RWPE1 (cell line): ENCODE measurements around the gene C3orf33.

Source experiments
- CTCF ChIA-PET: fragments of 350-600 bp; sonication (Branson Sonifier 250); formaldehyde crosslinking; extraction: SDS; loops from one replicate; lab custom pipeline; 2021; lab: Yijun Ruan, JAX
- POLR2A ChIA-PET: fragments of 400-600 bp; formaldehyde crosslinking; extraction: SDS; loops from one replicate; lab custom pipeline; 2020; ENCODE audit warnings: antibody characterized with exemption; ENCODE audit not compliant: low non-redundant PET; lab: Yijun Ruan, JAX
- DNase-seq: peaks from one replicate; pipeline ENCODE4 v3.0.0; 2012; ENCODE audit warnings: low spot score
- H3K27ac ChIP-seq: fragments of 450-650 bp; 2 replicates; pipeline ENCODE4 v1.5.1; 2017
- TF ChIP-seq, protein P1 (sequence below): fragments of 450-650 bp; conservative IDR thresholded peaks from 2 replicates; pipeline ENCODE4 v1.5.1; 2017; ENCODE audit warnings: low read depth, mild to moderate bottlenecking

C3orf33 gene

DNA sequence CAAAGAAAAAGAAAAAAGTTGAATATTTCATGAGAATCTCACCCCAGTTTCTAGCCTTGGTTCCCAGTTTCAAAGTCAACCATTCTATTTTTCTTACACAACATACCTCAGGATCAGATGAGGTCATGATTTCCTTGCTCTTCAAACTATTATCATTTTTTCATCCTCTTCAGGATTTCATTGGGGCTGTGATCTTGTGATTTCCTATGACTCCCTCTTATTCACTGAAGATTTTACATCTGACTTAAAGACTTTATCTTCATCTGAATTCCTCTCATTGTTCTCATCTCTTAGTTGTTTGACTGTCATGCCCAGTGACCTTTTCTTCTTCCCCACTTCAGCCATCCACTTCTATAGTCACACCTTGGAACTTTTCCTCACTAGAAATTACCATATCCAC, 3.1 kb upstream of the C3orf33 start:
- POLR2A ChIA-PET: no interaction called here

DNA sequence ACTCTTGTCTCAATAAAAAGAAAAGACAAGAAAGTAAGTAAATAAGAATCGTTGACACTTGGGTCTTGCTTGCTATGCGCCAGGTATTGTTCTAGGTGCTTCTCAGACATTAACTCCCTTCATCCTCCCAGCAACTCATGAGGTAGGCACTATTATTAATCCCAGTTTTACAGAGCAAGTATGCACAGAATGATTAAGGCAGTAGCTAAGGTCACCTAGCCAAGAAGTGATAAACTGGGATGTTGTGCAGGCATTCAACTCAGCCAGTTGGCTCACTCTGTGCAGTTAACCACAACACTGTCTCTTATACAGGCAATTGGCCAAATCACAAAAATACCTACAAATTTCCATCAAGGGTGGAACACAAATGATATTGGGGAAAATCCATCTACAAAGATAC, 1.7 kb upstream of the C3orf33 start:
- ChIA-PET CTCF (no interaction called here), POLR2A (no interaction called here)
- H3K27ac ChIP-seq: no peak overlapping the region
- TF ChIP-seq, protein P1, sequence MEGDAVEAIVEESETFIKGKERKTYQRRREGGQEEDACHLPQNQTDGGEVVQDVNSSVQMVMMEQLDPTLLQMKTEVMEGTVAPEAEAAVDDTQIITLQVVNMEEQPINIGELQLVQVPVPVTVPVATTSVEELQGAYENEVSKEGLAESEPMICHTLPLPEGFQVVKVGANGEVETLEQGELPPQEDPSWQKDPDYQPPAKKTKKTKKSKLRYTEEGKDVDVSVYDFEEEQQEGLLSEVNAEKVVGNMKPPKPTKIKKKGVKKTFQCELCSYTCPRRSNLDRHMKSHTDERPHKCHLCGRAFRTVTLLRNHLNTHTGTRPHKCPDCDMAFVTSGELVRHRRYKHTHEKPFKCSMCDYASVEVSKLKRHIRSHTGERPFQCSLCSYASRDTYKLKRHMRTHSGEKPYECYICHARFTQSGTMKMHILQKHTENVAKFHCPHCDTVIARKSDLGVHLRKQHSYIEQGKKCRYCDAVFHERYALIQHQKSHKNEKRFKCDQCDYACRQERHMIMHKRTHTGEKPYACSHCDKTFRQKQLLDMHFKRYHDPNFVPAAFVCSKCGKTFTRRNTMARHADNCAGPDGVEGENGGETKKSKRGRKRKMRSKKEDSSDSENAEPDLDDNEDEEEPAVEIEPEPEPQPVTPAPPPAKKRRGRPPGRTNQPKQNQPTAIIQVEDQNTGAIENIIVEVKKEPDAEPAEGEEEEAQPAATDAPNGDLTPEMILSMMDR: no peak
- DNase-seq: no peak

More for the DNA sequence above, 3.1 kb upstream of the C3orf33 start:
- CTCF ChIA-PET: no interaction called here
- no peak for DNase-seq
- TF ChIP-seq, protein P1: no peak
- no peak overlapping the region for H3K27ac ChIP-seq

DNA sequence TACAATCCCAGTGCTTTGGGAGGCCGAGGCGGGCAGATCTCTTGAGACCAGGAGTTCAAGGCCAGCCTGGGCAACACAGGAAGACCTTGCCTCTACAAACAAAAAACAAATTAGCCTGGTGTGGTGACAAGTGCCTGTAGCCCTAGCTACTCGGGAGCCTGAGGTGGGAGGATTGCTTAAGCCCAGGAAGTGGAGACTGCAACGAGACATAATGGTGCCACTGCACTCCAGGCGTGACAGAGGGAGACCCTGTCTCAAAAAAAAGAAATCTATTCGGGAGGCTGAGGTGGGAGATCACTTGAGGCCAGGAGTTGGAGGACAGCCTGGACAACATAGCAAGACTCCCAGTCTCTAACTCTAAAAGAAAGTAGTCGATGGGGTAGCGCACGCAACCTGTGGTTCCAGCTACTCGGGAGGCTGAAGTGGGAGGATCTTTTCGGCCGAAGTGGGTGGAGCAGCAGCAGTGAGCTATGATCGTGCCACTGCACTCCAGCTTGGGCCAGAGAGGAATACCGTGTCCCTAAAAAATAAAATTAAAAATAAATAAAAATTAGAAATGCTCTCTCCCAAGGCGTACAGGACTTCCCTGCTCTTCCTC, 775 bp downstream of the C3orf33 start:
- CTCF ChIA-PET: interaction anchor here (0.6 to 1.7 kb wide), 7 partner anchors 9 to 50 kb away, joined by 3 to 5 read pairs (median 3); no protein-coding TSS in a partner anchor
- POLR2A ChIA-PET: interaction anchor here (0.6 to 0.8 kb wide), 3 partner anchors 18 to 66 kb away, joined by 3 to 7 read pairs (median 4); partner anchors contain the start of gene GMPS
- TF ChIP-seq, protein P1: no peak
- H3K27ac ChIP-seq: peak overlapping the region; percentile 36; the same call in 1 of the 2 replicates
- no peak for DNase-seq

DNA sequence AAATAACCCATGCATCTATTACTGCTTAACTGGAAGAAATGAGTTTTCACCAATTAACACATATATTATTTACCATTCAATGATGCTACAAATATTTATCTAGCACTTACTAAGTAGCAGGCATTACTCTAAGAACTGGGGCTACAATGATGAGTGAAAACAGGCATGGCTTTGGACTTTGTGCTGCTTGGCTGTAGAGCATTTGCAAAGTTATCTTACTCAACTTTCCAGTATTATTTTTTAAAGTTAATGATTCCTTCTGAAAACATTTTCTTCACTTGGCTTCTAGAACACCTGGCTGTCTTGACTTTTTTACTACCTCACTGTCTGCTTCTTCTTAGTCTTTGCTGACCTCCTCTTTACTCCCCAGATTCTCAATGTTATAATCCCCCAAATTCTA, 1.8 kb downstream of the C3orf33 start:
- CTCF ChIA-PET: no interaction called here

DNA sequence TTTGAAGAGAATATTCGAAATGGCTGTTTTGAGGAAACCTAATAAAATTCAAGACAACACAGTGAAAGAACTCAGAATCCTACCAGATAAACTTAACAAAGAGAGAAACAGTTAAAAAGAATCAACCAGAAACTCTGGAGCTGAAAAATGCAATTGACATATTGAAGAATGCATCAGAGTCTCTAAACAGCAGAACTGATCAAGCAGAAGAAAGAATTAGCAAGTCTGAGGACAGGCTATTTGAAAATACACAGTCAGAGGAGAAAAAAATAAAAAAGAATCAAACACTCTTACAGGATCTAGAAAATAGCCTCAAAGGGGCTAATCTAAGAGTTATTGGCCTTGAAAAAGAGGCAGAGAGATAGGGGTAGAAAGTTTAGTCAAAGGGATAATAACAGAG, 13.5 kb downstream of the C3orf33 start:
- H3K27ac ChIP-seq: no peak overlapping the region
- ChIA-PET CTCF (no interaction called here), POLR2A (no interaction called here)
- DNase-seq: no peak
- TF ChIP-seq, protein P1: no peak

More for the DNA sequence above, 1.8 kb downstream of the C3orf33 start:
- DNase-seq: no peak
- TF ChIP-seq, protein P1: no peak
- H3K27ac ChIP-seq: no peak overlapping the region
- POLR2A ChIA-PET: no interaction called here

DNA sequence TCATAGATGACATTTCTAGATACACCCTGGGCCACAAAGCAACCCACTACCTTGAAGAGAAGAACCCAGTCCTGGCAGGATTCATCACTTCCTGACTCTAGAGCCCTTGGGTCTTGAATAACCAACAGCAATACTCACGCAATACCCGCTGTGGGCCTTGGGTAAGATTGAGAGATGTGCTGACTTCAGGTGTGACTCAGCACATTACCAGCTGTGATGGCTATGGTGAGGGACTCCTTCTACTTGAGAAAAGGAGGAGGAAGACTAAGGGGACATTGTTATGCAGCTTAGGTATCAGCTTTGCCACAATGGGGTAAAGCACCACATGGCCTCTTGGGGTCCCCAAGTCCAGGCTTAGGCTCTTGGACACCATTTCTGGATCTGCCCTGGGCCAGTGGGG, 14.9 kb downstream of the C3orf33 start:
- CTCF ChIA-PET: interaction anchor here (0.6 kb wide), 1 partner anchor 15 kb away, joined by 3 read pairs; the partner anchor contains the start of gene C3orf33
- POLR2A ChIA-PET: interaction anchor here (0.5 kb wide), 1 partner anchor 97 kb away, joined by 3 read pairs; no protein-coding TSS in a partner anchor
- TF ChIP-seq, protein P1: no peak
- no peak overlapping the region for H3K27ac ChIP-seq
- DNase-seq: no peak
